GM21367 (cell line): ENCODE results near the gene BCKDHA.

Experiments
- ATAC-seq: cut with Tn5 transposase; IDR thresholded peaks from one replicate; pipeline ENCODE4 v1.9.1; 2021; ENCODE audit not compliant: unreplicated experiment

BCKDHA gene

GRCh38 chr19:41397086-41398049, at the start of gene BCKDHA, which contains the start of gene EXOSC5:
Gene BCKDHA, plus strand, starts transcription at chr19:41397818. Its CDS starts 10 bp downstream, at chr19:41397828.
Gene EXOSC5, minus strand, starts transcription at chr19:41397359. Its CDS starts 31 bp downstream, at chr19:41397328.
- peak; percentile 62 for ATAC-seq

DNA sequence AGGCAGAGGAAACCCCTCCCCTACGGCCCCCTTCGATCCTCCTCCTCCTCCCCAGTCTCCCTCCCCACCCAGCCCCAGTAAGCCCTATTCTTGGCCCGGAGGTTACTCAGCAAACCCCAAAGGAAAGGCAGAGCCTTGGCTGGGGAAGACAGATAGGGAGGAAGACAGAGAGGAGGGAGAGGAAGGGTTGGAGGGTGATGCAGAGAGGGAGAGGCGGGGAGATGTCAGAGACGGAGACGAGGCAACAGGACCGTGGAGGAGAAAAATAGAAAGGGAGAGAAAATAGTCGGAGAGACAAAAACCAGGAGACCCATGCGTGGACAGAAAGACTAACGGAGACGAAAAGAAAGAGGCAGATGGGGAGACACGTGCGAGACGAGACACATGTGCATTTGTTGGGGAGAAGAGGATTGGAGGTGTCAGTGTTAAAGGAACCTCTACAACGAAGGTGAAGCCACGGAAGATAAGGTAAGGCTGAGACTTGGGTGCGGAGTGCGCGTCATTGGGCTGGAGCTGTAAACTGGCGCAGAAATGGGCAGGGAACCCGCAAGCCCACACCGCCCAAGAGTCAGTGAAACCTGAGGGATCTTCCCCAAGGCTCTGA, 46.8 kb upstream of the BCKDHA start:
- no peak for ATAC-seq

- ATAC-seq = no peak
These were observed 46.0 kb upstream of the BCKDHA start for GRCh38 chr19:41351339-41352245.

DNA sequence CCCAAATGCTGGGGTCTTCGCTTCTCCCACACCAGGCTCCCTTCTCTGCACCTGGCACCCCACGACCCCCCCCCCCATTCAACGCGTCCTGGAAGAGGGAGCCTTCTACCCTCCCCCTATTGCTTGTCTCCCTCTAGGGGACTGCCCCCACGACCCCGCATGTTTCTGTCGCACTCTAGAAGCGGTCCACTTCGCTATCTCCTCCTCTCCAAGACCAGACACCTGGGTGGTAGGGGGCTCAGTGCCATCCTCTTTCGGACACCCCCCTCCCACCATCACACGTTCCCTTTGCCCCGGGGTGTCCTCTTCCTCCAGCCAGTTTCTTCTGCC, 45.4 kb upstream of the BCKDHA start:
- no peak for ATAC-seq

DNA sequence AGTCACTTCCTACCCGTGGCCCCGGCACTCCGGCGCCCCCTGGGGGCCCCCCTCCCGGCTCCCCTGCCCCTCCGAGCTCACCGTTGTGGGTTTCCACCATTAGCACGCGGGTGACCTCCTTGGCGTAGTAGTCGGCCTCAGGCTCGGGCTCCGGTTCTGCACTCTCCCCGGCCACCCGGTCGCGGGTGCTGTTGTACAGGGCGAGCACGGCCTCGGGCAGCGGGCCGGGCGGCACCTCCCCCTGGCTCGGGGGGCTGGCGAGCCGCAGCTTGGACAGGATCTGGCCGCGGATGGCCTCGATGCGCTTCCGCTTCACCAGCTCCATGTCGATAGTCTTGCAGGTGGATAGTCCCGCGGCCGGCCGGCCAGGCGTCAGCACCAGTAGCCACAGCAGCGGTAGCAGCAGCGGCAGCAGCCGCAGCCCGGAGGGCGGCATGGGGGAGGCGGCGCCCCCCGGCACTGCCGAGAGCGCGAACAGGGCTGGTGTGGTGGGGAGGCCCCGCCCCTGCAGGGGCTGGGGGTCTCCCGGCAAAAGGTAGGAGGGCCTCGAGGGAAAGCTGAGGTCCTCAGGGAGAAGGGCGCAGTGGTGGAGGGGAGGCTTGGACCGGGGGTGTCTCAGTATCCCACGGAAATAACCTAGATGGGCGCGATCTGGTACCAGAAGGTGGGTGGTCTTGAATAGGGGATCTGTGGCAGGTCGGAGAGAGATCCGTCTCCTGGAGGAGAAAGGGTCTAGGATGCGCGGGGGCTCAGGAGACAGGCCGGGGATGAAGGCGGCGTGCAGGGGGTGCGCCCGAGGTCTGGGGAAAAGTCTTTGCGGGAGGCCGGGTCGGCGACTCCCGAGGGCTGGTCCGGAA, 44.8 kb upstream of the BCKDHA start:
- no peak for ATAC-seq

DNA sequence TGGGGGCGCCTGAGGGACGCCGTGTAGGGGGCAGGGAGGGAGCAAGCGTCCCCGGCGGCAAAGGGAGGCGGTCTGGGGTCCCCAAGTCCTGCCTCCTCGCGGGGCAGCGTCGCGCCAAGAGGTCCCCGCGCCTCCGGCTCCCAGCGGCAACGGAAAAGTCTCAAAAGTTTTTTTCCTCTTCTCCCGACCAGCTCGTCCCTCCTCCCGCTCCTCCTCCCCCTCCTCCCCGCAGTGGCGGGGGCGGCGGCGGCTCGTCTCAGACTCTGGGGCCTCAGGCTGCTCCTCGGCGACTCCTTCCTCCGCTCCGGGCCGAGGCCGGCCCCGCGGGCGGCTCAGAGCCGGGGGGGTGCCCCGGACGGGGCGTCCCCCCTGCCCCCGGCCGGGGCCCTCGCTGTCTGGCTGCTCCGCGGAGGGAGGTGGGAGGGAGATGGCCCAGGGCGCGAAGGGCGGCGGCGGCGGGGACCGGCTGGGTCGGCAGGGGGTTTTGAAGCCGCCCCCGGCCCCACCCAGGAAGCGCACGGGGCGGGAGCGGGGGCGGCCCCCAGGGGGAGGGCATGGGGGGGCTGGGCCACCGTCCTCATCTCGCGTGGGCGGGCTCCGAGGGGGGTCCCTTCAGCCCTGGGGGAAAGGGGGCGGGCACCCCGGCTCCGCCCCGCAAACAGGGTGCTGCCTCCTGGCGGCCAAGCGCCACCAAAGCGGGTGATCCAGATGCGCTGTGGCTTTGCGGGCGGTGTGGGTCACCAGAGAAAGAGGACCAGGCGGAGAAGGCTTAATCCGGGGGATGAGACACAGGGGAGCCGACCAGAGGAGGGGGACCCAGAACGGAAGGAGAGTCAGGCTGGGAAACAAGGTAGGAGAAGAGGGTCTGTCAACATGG, 43.9 kb upstream of the BCKDHA start, which contains the start of gene TGFB1:
Gene TGFB1 (minus strand): TSS at position 457 of the 877 bp plus-strand sequence. CDS start 878 bp downstream, outside the sequence.
- ATAC-seq = peak; percentile 29

- no peak for ATAC-seq
These were observed 43.2 kb upstream of the BCKDHA start for GRCh38 chr19:41354343-41354953.

- ATAC-seq = no peak
These were observed 42.6 kb upstream of the BCKDHA start for GRCh38 chr19:41355035-41355434.

GRCh38 chr19:41355802-41356201, 41.8 kb upstream of the BCKDHA start:
- no peak for ATAC-seq

- no peak for ATAC-seq
These were observed 40.5 kb upstream of the BCKDHA start for GRCh38 chr19:41356984-41357739.

- no peak for ATAC-seq
These were observed 39.9 kb upstream of the BCKDHA start for GRCh38 chr19:41357746-41358145.

GRCh38 chr19:41359741-41360140, 37.9 kb upstream of the BCKDHA start:
- no peak for ATAC-seq

DNA sequence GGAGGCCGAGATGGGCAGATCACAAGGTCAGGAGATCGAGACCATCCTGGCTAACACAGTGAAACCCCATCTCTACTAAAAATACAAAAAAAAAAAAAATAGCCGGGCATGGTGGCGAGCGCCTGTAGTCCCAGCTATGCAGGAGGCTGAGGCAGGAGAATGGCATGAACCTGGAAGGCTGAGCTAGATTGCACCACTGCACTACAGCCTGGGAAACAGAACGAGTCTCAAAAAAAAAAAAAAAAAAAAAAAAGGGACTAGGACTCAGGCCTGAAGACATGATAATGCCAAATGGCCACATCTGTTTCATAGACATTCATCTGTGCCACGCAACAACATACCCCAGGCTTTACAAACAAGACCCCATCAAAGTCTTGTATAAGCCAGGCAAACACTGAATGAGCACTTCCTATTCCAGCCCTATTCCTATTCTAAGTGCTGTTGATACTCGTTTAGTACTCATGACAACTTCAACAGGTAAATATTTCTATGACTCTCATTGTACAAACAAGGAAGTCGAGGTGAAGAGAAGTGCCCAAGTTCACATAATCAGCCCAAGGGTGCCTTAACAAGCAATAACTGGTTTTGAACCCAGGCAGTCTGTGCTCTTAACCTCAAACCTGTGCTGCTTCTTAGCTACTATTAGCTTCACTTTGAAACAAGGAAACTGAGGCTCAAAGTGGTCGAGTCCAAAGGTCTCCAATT, 35.3 kb upstream of the BCKDHA start:
- ATAC-seq = no peak

DNA sequence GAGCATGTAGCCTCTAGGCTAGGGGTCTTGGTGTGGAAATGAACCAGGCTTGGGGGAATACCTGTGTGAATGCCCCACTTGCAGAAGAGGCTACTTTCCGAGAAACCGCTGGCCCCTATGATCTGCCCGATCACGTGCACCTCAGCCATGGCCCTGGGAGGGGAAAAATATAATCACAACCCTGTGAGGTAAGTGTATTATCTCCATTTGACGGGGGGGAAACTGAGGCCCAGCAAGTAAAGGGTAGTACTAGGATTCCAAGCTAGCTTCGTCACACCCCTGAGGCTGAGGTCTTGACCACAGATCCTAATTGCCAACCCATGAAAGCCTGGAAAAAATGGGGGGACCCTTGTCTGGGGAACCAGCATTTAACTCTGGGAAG, 34.3 kb upstream of the BCKDHA start:
- ATAC-seq = no peak

DNA sequence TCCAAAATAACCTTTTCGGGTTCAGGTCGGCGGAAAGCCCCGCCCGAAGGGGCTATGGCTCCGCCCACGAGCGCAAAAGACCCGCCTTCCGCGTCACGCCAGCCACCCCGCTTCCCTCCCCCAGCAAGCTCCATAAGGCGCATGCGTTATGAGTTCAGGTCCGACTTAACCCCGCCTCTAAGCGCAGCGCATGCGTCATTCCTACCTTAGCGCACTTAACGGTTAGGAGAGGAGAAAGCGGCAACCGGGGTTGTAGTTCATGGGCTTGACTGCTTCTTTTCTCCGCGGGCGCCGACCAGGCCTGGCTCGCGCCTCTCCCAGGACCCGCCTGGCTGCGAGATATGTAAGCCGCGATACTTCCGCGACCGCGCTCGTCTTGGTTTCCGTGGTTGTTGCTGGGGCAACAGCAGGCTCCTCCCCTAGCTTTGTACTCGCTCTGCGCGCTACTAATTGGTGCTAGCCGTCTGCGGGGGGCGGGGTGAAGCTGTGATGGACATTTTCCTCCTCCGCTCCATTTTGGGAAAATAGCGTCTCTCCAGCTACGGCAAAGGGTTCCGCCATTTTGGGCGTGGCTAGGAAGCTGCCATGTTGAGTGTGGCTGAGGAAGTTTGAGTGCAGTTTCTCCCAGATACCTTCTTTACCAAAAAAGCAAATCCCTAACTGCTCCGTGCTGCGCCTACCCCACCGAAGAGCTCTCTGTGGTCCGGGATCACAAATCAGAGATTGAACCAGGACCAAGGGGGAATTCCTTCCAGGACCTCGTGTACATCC, 33.7 kb upstream of the BCKDHA start, which contains the start of gene B9D2:
Gene B9D2 (minus strand): TSS at position 397 of the 771 bp plus-strand sequence. CDS start 630 bp downstream, outside the sequence.
- ATAC-seq = peak; percentile 71
